22Rv1 (cell line): ENCODE results near the gene AAGAB.

Experiments used
- H3K27ac ChIP-seq: fragments of 450-650 bp; 2 replicates; pipeline ENCODE4 v1.5.1; 2017
- ZFX ChIP-seq: fragments of 450-650 bp; IDR thresholded peaks from 2 replicates; pipeline ENCODE4 v1.6.1; 2017; ENCODE audit warnings: antibody characterized with exemption, borderline replicate concordance
- TF ChIP-seq, protein P1 (sequence below): fragments of 450-650 bp; IDR thresholded peaks from 2 replicates; pipeline ENCODE4 v1.5.1; 2017; ENCODE audit warnings: mild to moderate bottlenecking

The AAGAB gene

DNA sequence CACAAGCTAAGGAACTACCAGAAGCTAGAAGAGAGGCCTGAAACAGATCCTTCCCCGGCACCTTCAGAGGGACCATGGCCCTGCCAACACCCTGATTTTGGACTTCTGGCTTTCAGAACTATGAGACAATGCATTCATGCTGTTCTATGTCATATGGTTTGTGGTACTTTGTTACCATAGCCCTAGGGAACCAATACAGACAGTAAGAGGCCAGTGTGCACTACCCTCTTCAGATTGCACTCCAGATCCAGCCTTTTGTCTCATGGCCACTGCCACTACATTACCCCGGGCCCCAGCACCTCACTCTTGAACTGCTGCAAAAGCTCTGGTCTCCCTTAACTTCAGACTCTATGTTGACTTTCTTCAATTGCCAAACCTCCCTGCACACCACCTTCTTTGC, 24.0 kb downstream of the AAGAB start:
- no peak overlapping the region for H3K27ac ChIP-seq
- no peak for TF ChIP-seq ZFX
- TF ChIP-seq, protein P1, sequence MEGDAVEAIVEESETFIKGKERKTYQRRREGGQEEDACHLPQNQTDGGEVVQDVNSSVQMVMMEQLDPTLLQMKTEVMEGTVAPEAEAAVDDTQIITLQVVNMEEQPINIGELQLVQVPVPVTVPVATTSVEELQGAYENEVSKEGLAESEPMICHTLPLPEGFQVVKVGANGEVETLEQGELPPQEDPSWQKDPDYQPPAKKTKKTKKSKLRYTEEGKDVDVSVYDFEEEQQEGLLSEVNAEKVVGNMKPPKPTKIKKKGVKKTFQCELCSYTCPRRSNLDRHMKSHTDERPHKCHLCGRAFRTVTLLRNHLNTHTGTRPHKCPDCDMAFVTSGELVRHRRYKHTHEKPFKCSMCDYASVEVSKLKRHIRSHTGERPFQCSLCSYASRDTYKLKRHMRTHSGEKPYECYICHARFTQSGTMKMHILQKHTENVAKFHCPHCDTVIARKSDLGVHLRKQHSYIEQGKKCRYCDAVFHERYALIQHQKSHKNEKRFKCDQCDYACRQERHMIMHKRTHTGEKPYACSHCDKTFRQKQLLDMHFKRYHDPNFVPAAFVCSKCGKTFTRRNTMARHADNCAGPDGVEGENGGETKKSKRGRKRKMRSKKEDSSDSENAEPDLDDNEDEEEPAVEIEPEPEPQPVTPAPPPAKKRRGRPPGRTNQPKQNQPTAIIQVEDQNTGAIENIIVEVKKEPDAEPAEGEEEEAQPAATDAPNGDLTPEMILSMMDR, result no peak

DNA sequence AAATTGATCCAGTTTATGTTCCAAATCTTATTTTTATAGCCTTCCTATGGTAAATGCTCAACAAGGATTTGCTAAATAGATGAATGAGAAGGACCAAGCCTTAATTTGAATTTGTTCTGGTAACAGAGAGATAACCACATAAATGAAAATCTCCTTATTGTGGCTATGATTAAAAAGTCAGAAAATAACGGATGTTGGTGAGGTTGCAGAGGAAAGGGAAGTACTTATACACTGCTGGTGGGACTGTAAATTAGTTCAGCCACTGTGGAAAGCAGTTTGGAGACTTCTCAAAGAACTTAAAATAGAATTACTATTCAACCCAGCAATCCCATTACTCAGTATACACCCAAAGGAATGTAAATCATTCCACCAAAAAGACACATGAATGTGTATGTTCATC, 26.2 kb downstream of the AAGAB start:
- no peak for TF ChIP-seq ZFX
- TF ChIP-seq, protein P1, result no peak
- no peak overlapping the region for H3K27ac ChIP-seq

DNA sequence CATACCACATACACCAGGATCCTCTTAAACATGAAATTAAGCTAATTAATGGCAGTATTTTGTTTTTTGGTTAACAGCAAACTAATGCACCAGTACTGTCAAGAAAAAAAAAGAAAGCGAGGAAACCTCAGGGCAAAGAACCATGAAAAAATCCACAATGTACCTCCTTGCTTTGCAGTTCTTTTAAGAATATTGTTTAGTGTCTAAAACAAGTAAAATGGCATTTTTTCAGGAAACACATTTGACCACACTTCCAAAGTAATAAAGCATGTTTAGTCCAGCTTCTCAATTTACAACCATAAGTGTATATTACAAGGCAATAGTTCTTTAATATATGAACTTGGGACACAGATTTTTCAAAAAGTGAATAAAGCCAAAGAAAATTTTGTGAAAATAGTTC, 26.6 kb downstream of the AAGAB start:
- H3K27ac ChIP-seq, result no peak overlapping the region
- TF ChIP-seq, protein P1, result no peak
- no peak for TF ChIP-seq ZFX

DNA sequence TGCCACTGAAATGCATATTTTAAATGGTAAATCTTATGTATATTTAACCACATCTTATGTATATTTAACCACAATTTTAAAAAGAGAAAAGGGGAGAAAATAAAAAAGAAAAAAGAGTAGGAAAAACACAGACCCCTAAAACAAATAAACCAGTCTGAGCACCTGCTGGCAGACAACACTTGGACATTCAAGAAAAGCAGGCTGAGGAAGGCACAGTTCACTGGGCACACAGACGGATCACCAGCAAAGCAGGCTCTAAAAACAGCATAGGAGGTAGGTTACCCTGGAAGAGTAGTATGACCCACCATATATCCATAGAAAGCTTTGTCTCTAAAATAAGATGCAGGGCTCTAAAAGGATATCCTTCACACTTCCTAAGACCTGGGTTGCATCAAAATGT, 27.0 kb downstream of the AAGAB start:
- no peak for TF ChIP-seq ZFX
- TF ChIP-seq, protein P1, result no peak

DNA sequence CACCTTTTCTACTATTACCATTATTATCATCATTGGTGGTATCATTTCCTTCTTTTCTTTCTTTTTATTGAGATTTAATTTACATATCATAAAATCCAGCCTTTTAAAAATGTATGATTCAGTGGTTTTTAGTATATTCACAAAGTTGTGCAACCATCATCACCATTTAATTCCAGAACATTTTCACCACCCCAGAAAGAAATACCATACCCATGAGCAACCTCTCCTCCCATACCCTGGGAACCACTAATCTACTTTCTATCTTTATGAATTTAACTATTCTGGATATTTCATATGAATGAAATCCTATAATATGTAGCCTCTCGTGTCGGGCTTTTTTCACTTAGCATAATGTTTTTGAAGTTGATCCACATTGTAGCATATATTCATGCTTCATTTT, 29.1 kb downstream of the AAGAB start:
- no peak for TF ChIP-seq ZFX
- TF ChIP-seq, protein P1, result no peak
- no peak overlapping the region for H3K27ac ChIP-seq

More for the DNA sequence above, 27.0 kb downstream of the AAGAB start:
- H3K27ac ChIP-seq, result no peak overlapping the region

DNA sequence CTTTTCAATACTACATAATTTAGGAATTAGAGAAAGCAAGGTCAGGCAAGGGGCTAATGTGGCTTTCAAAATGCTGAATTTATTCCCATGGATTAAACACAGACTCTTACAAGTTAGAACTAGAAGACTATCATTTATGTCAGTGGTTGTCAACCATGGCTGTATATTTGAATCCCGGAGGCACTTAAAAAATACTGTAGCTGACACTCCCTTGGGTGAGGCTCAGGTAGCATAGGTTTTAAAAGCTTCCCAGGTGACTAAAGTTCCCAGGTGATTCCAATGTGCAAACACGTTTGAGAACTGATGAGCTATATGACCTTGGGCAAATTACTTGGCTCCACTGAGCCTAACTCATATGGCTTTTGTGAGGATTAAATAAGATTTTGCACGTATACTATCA, 29.6 kb downstream of the AAGAB start:
- TF ChIP-seq, protein P1, result no peak
- TF ChIP-seq ZFX, result no peak
- no peak overlapping the region for H3K27ac ChIP-seq

DNA sequence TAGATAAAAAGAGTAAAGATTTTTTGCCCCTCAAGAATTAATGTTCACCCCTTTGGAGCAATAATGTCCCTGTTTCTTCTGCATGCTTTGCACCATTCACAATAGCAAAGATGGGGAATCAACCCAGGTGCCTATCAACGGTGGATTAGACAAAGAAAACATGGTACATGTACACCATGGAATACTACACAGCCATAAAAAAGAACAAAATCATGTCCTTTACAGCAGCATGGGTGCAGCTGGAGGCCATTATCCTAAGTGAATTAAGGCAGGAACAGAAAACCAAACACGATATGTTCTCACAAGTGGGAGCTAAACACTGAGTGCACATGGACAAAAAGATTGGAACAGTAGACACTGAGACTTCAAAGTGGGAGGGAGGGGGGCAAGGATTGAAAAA, 35.2 kb downstream of the AAGAB start:
- no peak overlapping the region for H3K27ac ChIP-seq
- TF ChIP-seq ZFX, result no peak
- TF ChIP-seq, protein P1, result no peak
